ENCODE measurements around the gene CTNS.

DNA sequence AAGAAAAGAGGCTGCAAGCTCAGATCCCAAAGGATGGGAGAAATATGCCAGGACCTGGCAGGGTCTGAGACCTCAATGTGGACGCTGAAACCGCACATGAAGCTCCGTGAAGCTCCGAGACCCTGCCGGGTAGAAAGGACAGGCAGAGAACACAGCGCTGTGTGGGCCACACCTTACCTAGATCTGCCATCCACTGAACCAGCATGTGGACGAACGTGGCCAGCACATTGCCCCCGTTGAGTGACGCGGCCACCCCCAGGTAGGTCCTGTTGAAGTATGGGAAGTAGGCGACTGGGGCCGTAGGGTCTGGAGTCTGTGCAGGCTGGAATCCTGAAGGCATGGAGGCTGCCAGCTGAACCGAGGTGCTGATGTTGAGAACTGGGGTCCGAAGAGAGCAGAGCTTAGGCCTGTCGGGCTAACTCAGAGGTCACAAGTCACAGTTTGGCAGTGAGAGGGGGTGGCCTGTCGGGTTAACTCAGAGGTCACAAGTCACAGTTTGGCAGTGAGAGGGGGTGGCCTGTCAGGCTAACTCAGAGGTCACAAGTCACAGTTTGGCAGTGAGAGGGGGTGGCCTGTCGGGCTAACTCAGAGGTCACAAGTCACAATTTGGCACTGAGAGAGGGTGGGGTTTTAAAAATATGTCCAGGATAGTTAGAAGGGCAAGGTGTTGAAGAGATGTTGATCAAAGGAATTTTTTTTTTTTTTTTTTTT lies 21.2 kb upstream of the CTNS start:
- TF ChIP-seq, protein P1, sequence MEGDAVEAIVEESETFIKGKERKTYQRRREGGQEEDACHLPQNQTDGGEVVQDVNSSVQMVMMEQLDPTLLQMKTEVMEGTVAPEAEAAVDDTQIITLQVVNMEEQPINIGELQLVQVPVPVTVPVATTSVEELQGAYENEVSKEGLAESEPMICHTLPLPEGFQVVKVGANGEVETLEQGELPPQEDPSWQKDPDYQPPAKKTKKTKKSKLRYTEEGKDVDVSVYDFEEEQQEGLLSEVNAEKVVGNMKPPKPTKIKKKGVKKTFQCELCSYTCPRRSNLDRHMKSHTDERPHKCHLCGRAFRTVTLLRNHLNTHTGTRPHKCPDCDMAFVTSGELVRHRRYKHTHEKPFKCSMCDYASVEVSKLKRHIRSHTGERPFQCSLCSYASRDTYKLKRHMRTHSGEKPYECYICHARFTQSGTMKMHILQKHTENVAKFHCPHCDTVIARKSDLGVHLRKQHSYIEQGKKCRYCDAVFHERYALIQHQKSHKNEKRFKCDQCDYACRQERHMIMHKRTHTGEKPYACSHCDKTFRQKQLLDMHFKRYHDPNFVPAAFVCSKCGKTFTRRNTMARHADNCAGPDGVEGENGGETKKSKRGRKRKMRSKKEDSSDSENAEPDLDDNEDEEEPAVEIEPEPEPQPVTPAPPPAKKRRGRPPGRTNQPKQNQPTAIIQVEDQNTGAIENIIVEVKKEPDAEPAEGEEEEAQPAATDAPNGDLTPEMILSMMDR (IDR thresholded peaks at IDR 0.05), result no peak
- no peak for TF ChIP-seq POLR2A (IDR thresholded peaks at IDR 0.05)
- TF ChIP-seq POLR2AphosphoS5 (IDR thresholded peaks at IDR 0.05), result no peak
- no peak for TF ChIP-seq EP300 (IDR thresholded peaks at IDR 0.05)

All from stomach (tissue), 4 donors.